ENCODE data around the gene FAM234B. TPM values are rescaled to one million over a fixed set of nuclear protein-coding genes. Genes with fewer than 3 reads are reported as not detected.

The FAM234B gene
- polyA plus RNA-seq, 2 donors, result 0.84 to 1.1 TPM

GRCh38 chr12:13119826-13120225 is 75.6 kb downstream of the FAM234B start:
- Histone ChIP-seq H3K27me3 (ENCODE audit: control insufficient read depth in 1 of 2, insufficient read depth in 2 of 2, low read length in 2 of 2) (no peaks in the 10 kb centered on the region), H3K36me3 (ENCODE audit: control insufficient read depth in 2 of 2, insufficient read depth in 2 of 2, low read length in 1 of 2) (no peaks in the 10 kb centered on the region), H3K4me3 (ENCODE audit: low read depth in 1 of 2, low read length in 2 of 2) (no peak overlapping the region), H3K9me3 (ENCODE audit: control insufficient read depth in 2 of 2, insufficient read depth in 1 of 2, low read depth in 1 of 2, low read length in 1 of 2) (no peaks in the 10 kb centered on the region), H3K27ac (ENCODE audit: low read depth in 2 of 2, low read length in 1 of 2) (no peak overlapping the region), H3K4me1 (ENCODE audit: control insufficient read depth in 2 of 2, insufficient read depth in 2 of 2, low read length in 1 of 2) (peaks cover 0 to under 1% of the 10 kb centered on the region in 2 donors)
- 91 to 92% methylated on average over 2 of the region's 2 CpGs for WGBS, 2 donors

GRCh38 chr12:13120413-13120812 is 76.2 kb downstream of the FAM234B start:
- Histone ChIP-seq H3K4me3 (ENCODE audit: low read depth in 1 of 2, low read length in 2 of 2) (no peak overlapping the region), H3K27me3 (ENCODE audit: control insufficient read depth in 1 of 2, insufficient read depth in 2 of 2, low read length in 2 of 2) (no peaks in the 10 kb centered on the region), H3K36me3 (ENCODE audit: control insufficient read depth in 2 of 2, insufficient read depth in 2 of 2, low read length in 1 of 2) (no peaks in the 10 kb centered on the region), H3K27ac (ENCODE audit: low read depth in 2 of 2, low read length in 1 of 2) (no peak overlapping the region), H3K4me1 (ENCODE audit: control insufficient read depth in 2 of 2, insufficient read depth in 2 of 2, low read length in 1 of 2) (peaks cover 0 to 3% of the 10 kb centered on the region in 2 donors), H3K9me3 (ENCODE audit: control insufficient read depth in 2 of 2, insufficient read depth in 1 of 2, low read depth in 1 of 2, low read length in 1 of 2) (no peaks in the 10 kb centered on the region)
- WGBS, 2 donors, result 84 to 89% methylated on average over 3 of the region's 3 CpGs

- Histone ChIP-seq H3K4me1 (ENCODE audit: control insufficient read depth in 2 of 2, insufficient read depth in 2 of 2, low read length in 1 of 2) (peaks cover 0 to 3% of the 10 kb centered on the region in 2 donors), H3K9me3 (ENCODE audit: control insufficient read depth in 2 of 2, insufficient read depth in 1 of 2, low read depth in 1 of 2, low read length in 1 of 2) (no peaks in the 10 kb centered on the region), H3K27me3 (ENCODE audit: control insufficient read depth in 1 of 2, insufficient read depth in 2 of 2, low read length in 2 of 2) (no peaks in the 10 kb centered on the region), H3K4me3 (ENCODE audit: low read depth in 1 of 2, low read length in 2 of 2) (no peak overlapping the region), H3K27ac (ENCODE audit: low read depth in 2 of 2, low read length in 1 of 2) (no peak overlapping the region), H3K36me3 (ENCODE audit: control insufficient read depth in 2 of 2, insufficient read depth in 2 of 2, low read length in 1 of 2) (no peaks in the 10 kb centered on the region)
- WGBS, 2 donors, result 84% methylated on average over 5 of the region's 5 CpGs
Measured at GRCh38 chr12:13121568-13121967, 77.4 kb downstream of the FAM234B start.

- WGBS, 2 donors, result 81 to 87% methylated on average over 8 of the region's 8 CpGs
- Histone ChIP-seq H3K4me1 (ENCODE audit: control insufficient read depth in 2 of 2, insufficient read depth in 2 of 2, low read length in 1 of 2) (peaks cover 0 to 3% of the 10 kb centered on the region in 2 donors), H3K9me3 (ENCODE audit: control insufficient read depth in 2 of 2, insufficient read depth in 1 of 2, low read depth in 1 of 2, low read length in 1 of 2) (no peaks in the 10 kb centered on the region), H3K27me3 (ENCODE audit: control insufficient read depth in 1 of 2, insufficient read depth in 2 of 2, low read length in 2 of 2) (no peaks in the 10 kb centered on the region), H3K27ac (ENCODE audit: low read depth in 2 of 2, low read length in 1 of 2) (no peak overlapping the region), H3K4me3 (ENCODE audit: low read depth in 1 of 2, low read length in 2 of 2) (no peak overlapping the region), H3K36me3 (ENCODE audit: control insufficient read depth in 2 of 2, insufficient read depth in 2 of 2, low read length in 1 of 2) (no peaks in the 10 kb centered on the region)
Measured at GRCh38 chr12:13124656-13125505, 80.7 kb downstream of the FAM234B start.

- Histone ChIP-seq H3K4me3 (ENCODE audit: low read depth in 1 of 2, low read length in 2 of 2) (no peak overlapping the region), H3K4me1 (ENCODE audit: control insufficient read depth in 2 of 2, insufficient read depth in 2 of 2, low read length in 1 of 2) (peaks cover 0 to 3% of the 10 kb centered on the region in 2 donors), H3K36me3 (ENCODE audit: control insufficient read depth in 2 of 2, insufficient read depth in 2 of 2, low read length in 1 of 2) (no peaks in the 10 kb centered on the region), H3K9me3 (ENCODE audit: control insufficient read depth in 2 of 2, insufficient read depth in 1 of 2, low read depth in 1 of 2, low read length in 1 of 2) (no peaks in the 10 kb centered on the region), H3K27ac (ENCODE audit: low read depth in 2 of 2, low read length in 1 of 2) (no peak overlapping the region), H3K27me3 (ENCODE audit: control insufficient read depth in 1 of 2, insufficient read depth in 2 of 2, low read length in 2 of 2) (no peaks in the 10 kb centered on the region)
- 62 to 84% methylated on average over 2 of the region's 2 CpGs for WGBS, 2 donors
Measured at GRCh38 chr12:13125996-13126395, 81.8 kb downstream of the FAM234B start.

GRCh38 chr12:13126494-13126893 is 82.3 kb downstream of the FAM234B start:
- WGBS, 2 donors, result 61 to 71% methylated on average over 3 of the region's 3 CpGs
- Histone ChIP-seq H3K27ac (ENCODE audit: low read depth in 2 of 2, low read length in 1 of 2) (no peak overlapping the region), H3K4me3 (ENCODE audit: low read depth in 1 of 2, low read length in 2 of 2) (no peak overlapping the region), H3K4me1 (ENCODE audit: control insufficient read depth in 2 of 2, insufficient read depth in 2 of 2, low read length in 1 of 2) (peaks cover 0 to 3% of the 10 kb centered on the region in 2 donors), H3K27me3 (ENCODE audit: control insufficient read depth in 1 of 2, insufficient read depth in 2 of 2, low read length in 2 of 2) (no peaks in the 10 kb centered on the region), H3K9me3 (ENCODE audit: control insufficient read depth in 2 of 2, insufficient read depth in 1 of 2, low read depth in 1 of 2, low read length in 1 of 2) (no peaks in the 10 kb centered on the region), H3K36me3 (ENCODE audit: control insufficient read depth in 2 of 2, insufficient read depth in 2 of 2, low read length in 1 of 2) (no peaks in the 10 kb centered on the region)

- Histone ChIP-seq H3K36me3 (ENCODE audit: control insufficient read depth in 2 of 2, insufficient read depth in 2 of 2, low read length in 1 of 2) (no peaks in the 10 kb centered on the region), H3K27me3 (ENCODE audit: control insufficient read depth in 1 of 2, insufficient read depth in 2 of 2, low read length in 2 of 2) (no peaks in the 10 kb centered on the region), H3K4me1 (ENCODE audit: control insufficient read depth in 2 of 2, insufficient read depth in 2 of 2, low read length in 1 of 2) (peaks cover 0 to 3% of the 10 kb centered on the region in 2 donors), H3K4me3 (ENCODE audit: low read depth in 1 of 2, low read length in 2 of 2) (no peak overlapping the region), H3K27ac (ENCODE audit: low read depth in 2 of 2, low read length in 1 of 2) (no peak overlapping the region), H3K9me3 (ENCODE audit: control insufficient read depth in 2 of 2, insufficient read depth in 1 of 2, low read depth in 1 of 2, low read length in 1 of 2) (no peaks in the 10 kb centered on the region)
- 39 to 54% methylated on average over 5 of the region's 5 CpGs for WGBS, 2 donors
Measured at GRCh38 chr12:13127444-13127843, 83.3 kb downstream of the FAM234B start.

- Histone ChIP-seq H3K36me3 (ENCODE audit: control insufficient read depth in 2 of 2, insufficient read depth in 2 of 2, low read length in 1 of 2) (no peaks in the 10 kb centered on the region), H3K9me3 (ENCODE audit: control insufficient read depth in 2 of 2, insufficient read depth in 1 of 2, low read depth in 1 of 2, low read length in 1 of 2) (no peaks in the 10 kb centered on the region), H3K4me3 (ENCODE audit: low read depth in 1 of 2, low read length in 2 of 2) (no peak overlapping the region), H3K27ac (ENCODE audit: low read depth in 2 of 2, low read length in 1 of 2) (no peak overlapping the region), H3K27me3 (ENCODE audit: control insufficient read depth in 1 of 2, insufficient read depth in 2 of 2, low read length in 2 of 2) (no peaks in the 10 kb centered on the region), H3K4me1 (ENCODE audit: control insufficient read depth in 2 of 2, insufficient read depth in 2 of 2, low read length in 1 of 2) (peaks cover 0 to 3% of the 10 kb centered on the region in 2 donors)
- WGBS, 2 donors, result 91 to 93% methylated on average over 8 of the region's 8 CpGs
Measured at GRCh38 chr12:13128291-13128965, 84.2 kb downstream of the FAM234B start.

GRCh38 chr12:13130981-13131380 is 86.8 kb downstream of the FAM234B start:
- Histone ChIP-seq H3K36me3 (ENCODE audit: control insufficient read depth in 2 of 2, insufficient read depth in 2 of 2, low read length in 1 of 2) (no peaks in the 10 kb centered on the region), H3K9me3 (ENCODE audit: control insufficient read depth in 2 of 2, insufficient read depth in 1 of 2, low read depth in 1 of 2, low read length in 1 of 2) (no peaks in the 10 kb centered on the region), H3K27me3 (ENCODE audit: control insufficient read depth in 1 of 2, insufficient read depth in 2 of 2, low read length in 2 of 2) (no peaks in the 10 kb centered on the region), H3K27ac (ENCODE audit: low read depth in 2 of 2, low read length in 1 of 2) (no peak overlapping the region), H3K4me1 (ENCODE audit: control insufficient read depth in 2 of 2, insufficient read depth in 2 of 2, low read length in 1 of 2) (no peaks in the 10 kb centered on the region), H3K4me3 (ENCODE audit: low read depth in 1 of 2, low read length in 2 of 2) (no peak overlapping the region)
- 38 to 49% methylated on average over 3 of the region's 3 CpGs for WGBS, 2 donors

Measured in esophagus (tissue), 2 donors.